ENCODE measurements around the gene SPATA31D1. TPM values are rescaled to one million over a fixed set of nuclear protein-coding genes. Genes with fewer than 3 reads are reported as not detected.

Gene SPATA31D1
- total and polyA plus RNA-seq, 8 donors: not detected

GRCh38 chr9:81968026-81968425, 20.5 kb upstream of the SPATA31D1 start:
- TF ChIP-seq CTCF (IDR thresholded peaks at IDR 0.05): no peak
- Histone ChIP-seq H3K27me3 (no peaks in the 10 kb centered on the region), H3K4me1 (no peaks in the 10 kb centered on the region), H3K36me3 (no peaks in the 10 kb centered on the region), H3K4me3 (no peak overlapping the region), H3K27ac (no peak overlapping the region), H3K9me3 (peaks cover 0 to 3% of the 10 kb centered on the region in 2 donors)
- ATAC-seq (no peak), DNase-seq (no peak)
- intact Hi-C loops (cut with DNase I): no loop called here

- DNase-seq: no peak
- no peak overlapping the region for H3K27ac ChIP-seq
- intact Hi-C loops (cut with DNase I): no loop called here
- no peaks in the 10 kb centered on the region for H3K36me3 ChIP-seq
- H3K9me3 ChIP-seq: peaks cover 0 to 18% of the 10 kb centered on the region in 2 donors
- no peak for TF ChIP-seq CTCF (IDR thresholded peaks at IDR 0.05)
- H3K27me3 ChIP-seq: no peaks in the 10 kb centered on the region
- ATAC-seq: no peak
- H3K4me3 ChIP-seq: no peak overlapping the region
- H3K4me1 ChIP-seq: no peaks in the 10 kb centered on the region
These were observed 18.6 kb upstream of the SPATA31D1 start for GRCh38 chr9:81969971-81970370.

GRCh38 chr9:81971727-81972126, 16.8 kb upstream of the SPATA31D1 start:
- H3K27me3 ChIP-seq: no peaks in the 10 kb centered on the region
- H3K36me3 ChIP-seq: no peaks in the 10 kb centered on the region
- no peaks in the 10 kb centered on the region for H3K4me1 ChIP-seq
- ATAC-seq (no peak), DNase-seq (no peak)
- TF ChIP-seq CTCF (IDR thresholded peaks at IDR 0.05): no peak
- H3K9me3 ChIP-seq: peaks cover 0 to 16% of the 10 kb centered on the region in 2 donors
- intact Hi-C loops (cut with DNase I): no loop called here
- no peak overlapping the region for H3K4me3 ChIP-seq
- no peak overlapping the region for H3K27ac ChIP-seq

GRCh38 chr9:81974764-81975163, 13.8 kb upstream of the SPATA31D1 start:
- Histone ChIP-seq H3K4me3 (no peak overlapping the region), H3K4me1 (no peaks in the 10 kb centered on the region), H3K27me3 (no peaks in the 10 kb centered on the region), H3K27ac (no peak overlapping the region), H3K9me3 (peaks cover 0 to 22% of the 10 kb centered on the region in 2 donors), H3K36me3 (no peaks in the 10 kb centered on the region)
- ATAC-seq (no peak), DNase-seq (no peak)
- no peak for TF ChIP-seq CTCF (IDR thresholded peaks at IDR 0.05)
- intact Hi-C loops (cut with DNase I): no loop called here

- no peaks in the 10 kb centered on the region for H3K4me1 ChIP-seq
- H3K4me3 ChIP-seq: no peak overlapping the region
- H3K27me3 ChIP-seq: no peaks in the 10 kb centered on the region
- no peak for TF ChIP-seq CTCF (IDR thresholded peaks at IDR 0.05)
- no peak overlapping the region for H3K27ac ChIP-seq
- H3K9me3 ChIP-seq: peaks cover 0 to 22% of the 10 kb centered on the region in 2 donors
- DNase-seq: no peak
- H3K36me3 ChIP-seq: no peaks in the 10 kb centered on the region
- intact Hi-C loops (cut with DNase I): no loop called here
- no peak for ATAC-seq
These were observed 12.2 kb upstream of the SPATA31D1 start for GRCh38 chr9:81976351-81976750.
